Bronchial epithelial cell (primary cell): ENCODE data around the gene ARMH2. TPM values are rescaled to one million over a fixed set of nuclear protein-coding genes. Genes with fewer than 3 reads are reported as not detected.

ENCODE experiments used
- DNase-seq: peaks from one replicate; pipeline ENCODE4 v3.0.0-alpha.2; 2010; ENCODE audit warnings: low read depth
- FAIRE-seq: peaks from 2 replicates; lab custom pipeline; 2011; peaks lifted over from hg19 to GRCh38; lab: Jason Lieb, UNC
- H3K27me3 ChIP-seq: 2 replicates; pipeline ENCODE4 v1.5.1; 2011; ENCODE audit warnings: low read length; ENCODE audit not compliant: control insufficient read depth, insufficient read depth
- H3K36me3 ChIP-seq: 2 replicates; pipeline ENCODE4 v1.5.1; 2011; ENCODE audit warnings: low read length; ENCODE audit not compliant: control insufficient read depth, insufficient read depth
- H3K4me3 ChIP-seq: 2 replicates; pipeline ENCODE4 v1.5.1; 2011; ENCODE audit warnings: mild to moderate bottlenecking, low read depth, low read length, control low read depth
- CTCF ChIP-seq: IDR thresholded peaks from 2 replicates; pipeline ENCODE4 v1.5.1; 2011; ENCODE audit warnings: mild to moderate bottlenecking, moderate library complexity, low read length, control low read depth, inconsistent platforms; ENCODE audit not compliant: insufficient read depth, severe bottlenecking
- total RNA-seq: library from RNA; depleted of rRNA; stranded (reverse); fragments of >200 nt; gene quantifications from 2 replicates; pipeline ENCODE4 v1.2.1, GENCODE V29; 2014

ARMH2 gene
- total RNA-seq, 1 donor from 2014 or later = not detected

- Histone ChIP-seq H3K4me3 (no peak overlapping the region), H3K36me3 (no peaks in the 10 kb centered on the region), H3K27me3 (peaks cover 2% of the 10 kb centered on the region)
- FAIRE-seq = no peak
- no peak for DNase-seq
- no peak for TF ChIP-seq CTCF
Measured at GRCh38 chr6:24844061-24844460, 45.3 kb upstream of the ARMH2 start.

- FAIRE-seq (no peak), DNase-seq (no peak)
- Histone ChIP-seq H3K4me3 (no peak overlapping the region), H3K27me3 (peaks cover 3% of the 10 kb centered on the region), H3K36me3 (no peaks in the 10 kb centered on the region)
- TF ChIP-seq CTCF = no peak
Measured at GRCh38 chr6:24840187-24840586, 41.5 kb upstream of the ARMH2 start.

- Histone ChIP-seq H3K4me3 (no peak overlapping the region), H3K36me3 (no peaks in the 10 kb centered on the region), H3K27me3 (peaks cover 3% of the 10 kb centered on the region)
- TF ChIP-seq CTCF = no peak
- DNase-seq (no peak), FAIRE-seq (no peak)
Measured at GRCh38 chr6:24838994-24839393, 40.3 kb upstream of the ARMH2 start.

GRCh38 chr6:24838081-24838480 lies 39.4 kb upstream of the ARMH2 start:
- TF ChIP-seq CTCF = no peak
- no peaks in the 10 kb centered on the region for H3K36me3 ChIP-seq
- H3K27me3 ChIP-seq = peaks cover 3% of the 10 kb centered on the region
- DNase-seq (no peak), FAIRE-seq (no peak)
- H3K4me3 ChIP-seq = no peak overlapping the region

GRCh38 chr6:24836109-24836508 lies 37.4 kb upstream of the ARMH2 start:
- Histone ChIP-seq H3K36me3 (no peaks in the 10 kb centered on the region), H3K4me3 (no peak overlapping the region), H3K27me3 (peaks cover 1% of the 10 kb centered on the region)
- TF ChIP-seq CTCF = no peak
- FAIRE-seq = no peak
- DNase-seq = no peak

GRCh38 chr6:24833711-24834386 lies 35.1 kb upstream of the ARMH2 start:
- Histone ChIP-seq H3K4me3 (no peak overlapping the region), H3K36me3 (no peaks in the 10 kb centered on the region), H3K27me3 (peaks cover 1% of the 10 kb centered on the region)
- TF ChIP-seq CTCF = no peak
- no peak for FAIRE-seq
- DNase-seq = no peak
